HepG2 (cell line): ENCODE data around the gene PCGF3. TPM values are rescaled to one million over a fixed set of nuclear protein-coding genes. Genes with fewer than 3 reads are reported as not detected.
A peak's percentile ranks its signal among the peaks of the same experiment; 100 is the strongest.

Experiments used
- AHDC1 ChIP-seq: sonication (generic); formaldehyde crosslinking; IDR thresholded peaks from 2 replicates; pipeline ENCODE4 v1.5.1; 2020; ENCODE audit warnings: mild to moderate bottlenecking, missing genetic modification reagents, borderline replicate concordance
- DNMT3B ChIP-seq: conservative IDR thresholded peaks from 2 replicates; pipeline ENCODE4 v1.6.1; 2016; ENCODE audit warnings: missing biosample characterization, control low read depth
- E2F1 ChIP-seq: sonication (generic); formaldehyde crosslinking; IDR thresholded peaks from 2 replicates; pipeline ENCODE4 v1.5.0; 2020; ENCODE audit warnings: missing genetic modification reagents
- KDM2A ChIP-seq: sonication (generic); formaldehyde crosslinking; IDR thresholded peaks from 2 replicates; pipeline ENCODE4 v1.4.0; 2020; ENCODE audit warnings: low read depth, missing genetic modification reagents, borderline replicate concordance
- NCOA1 ChIP-seq: sonication (generic); formaldehyde crosslinking; IDR thresholded peaks from 2 replicates; pipeline ENCODE4 v1.9.0; 2021; ENCODE audit warnings: missing genetic modification reagents
- NR0B2 ChIP-seq: sonication (generic); formaldehyde crosslinking; IDR thresholded peaks from 2 replicates; pipeline ENCODE4 v1.4.0; 2020; ENCODE audit warnings: mild to moderate bottlenecking, missing genetic modification reagents
- PRDM4 ChIP-seq: sonication (generic); formaldehyde crosslinking; IDR thresholded peaks from 2 replicates; pipeline ENCODE4 v1.9.0; 2021; ENCODE audit warnings: missing genetic modification reagents, borderline replicate concordance
- SKIL ChIP-seq: sonication (generic); formaldehyde crosslinking; IDR thresholded peaks from 2 replicates; pipeline ENCODE4 v1.8.0; 2022; ENCODE audit warnings: missing genetic modification reagents, mild to moderate bottlenecking, moderate library complexity, borderline replicate concordance
- TRIM22 ChIP-seq: fragments of 450-650 bp; IDR thresholded peaks from 2 replicates; pipeline ENCODE4 v1.6.1; 2017
- ZNF276 ChIP-seq: sonication (generic); formaldehyde crosslinking; IDR thresholded peaks from 2 replicates; pipeline ENCODE4 v1.4.0; 2020; ENCODE audit warnings: mild to moderate bottlenecking, low read depth, missing genetic modification reagents
- ZNF670 ChIP-seq: sonication (generic); formaldehyde crosslinking; IDR thresholded peaks from 2 replicates; pipeline ENCODE4 v1.8.0; 2022; ENCODE audit warnings: mild to moderate bottlenecking, missing genetic modification reagents, borderline replicate concordance
- polyA plus RNA-seq, 8 experiments: library from polyadenylated mRNA; depleted of rRNA in 3 of 8; stranded (reverse) in 7 of 8; unstranded in 1 of 8; fragments of >200 nt; fragmentation: Illumina TruSeq in 4 of 8; extraction: Trizol in 4 of 8; gene quantifications; 2 replicates each; pipeline versions ENCODE4 v1.2.1 to v1.2.3, GENCODE V29; 2011 to 2016; ENCODE audit warnings: low read depth in 4 of 8, missing spikeins in 1 of 8, mixed read lengths in 1 of 8; ENCODE audit not compliant: insufficient read depth in 1 of 8
- total RNA-seq, 5 experiments: library from RNA; depleted of rRNA; stranded (reverse); fragments of >200 nt; fragmentation: Illumina TruSeq; extraction: Trizol; gene quantifications; 2 replicates each; pipeline ENCODE4 v1.2.3, GENCODE V29; 2016; ENCODE audit warnings: low read depth in 1 of 5

PCGF3 gene
- total and polyA plus RNA-seq, 2 of the 13 experiments (the other 11 are each of a cell fraction or from before 2014, with no cell fraction given) = 28.6 to 66.2 TPM

GRCh38 chr4:742742-743311 is 37.2 kb downstream of the PCGF3 start (continued):
- TF ChIP-seq PRDM4 (CRISPR knock-in tag) (no peak), ZNF670 (no peak), DNMT3B (CRISPR knock-in tag) (no peak), E2F1 (no peak), NR0B2 (CRISPR knock-in tag) (peak; percentile 30; the same call in 1 of the 2 replicates), KDM2A (peak; percentile 29; the same call in 1 of the 2 replicates), AHDC1 (CRISPR knock-in tag) (no peak), SKIL (CRISPR knock-in tag) (no peak), ZNF276 (CRISPR knock-in tag) (no peak), TRIM22 (no peak), NCOA1 (CRISPR knock-in tag) (no peak)
